IPS-NIHi7 (cell line): ENCODE data around the gene EXOC4.

Experiments
- DNase-seq: peaks from one replicate; pipeline ENCODE4 v3.0.0; 2012; ENCODE audit warnings: mixed read lengths; ENCODE audit errors: extremely low spot score

Gene EXOC4

GRCh38 chr7:133491201-133491691 lies 238.4 kb downstream of the EXOC4 start:
- no peak for DNase-seq

GRCh38 chr7:133491846-133492652 lies 239.2 kb downstream of the EXOC4 start:
- no peak for DNase-seq

- DNase-seq: no peak
These were observed 244.2 kb downstream of the EXOC4 start for GRCh38 chr7:133497061-133497460.

- DNase-seq: no peak
These were observed 248.9 kb downstream of the EXOC4 start for GRCh38 chr7:133501771-133502170.

GRCh38 chr7:133502498-133502897 lies 249.6 kb downstream of the EXOC4 start:
- DNase-seq: no peak

GRCh38 chr7:133502972-133503371 lies 250.1 kb downstream of the EXOC4 start:
- DNase-seq: no peak

- DNase-seq: no peak
These were observed 251.9 kb downstream of the EXOC4 start for GRCh38 chr7:133504825-133505224.

GRCh38 chr7:133509822-133510221 lies 256.9 kb downstream of the EXOC4 start:
- no peak for DNase-seq

- DNase-seq: no peak
These were observed 257.6 kb downstream of the EXOC4 start for GRCh38 chr7:133510326-133511055.

- no peak for DNase-seq
These were observed 258.4 kb downstream of the EXOC4 start for GRCh38 chr7:133511252-133511651.

GRCh38 chr7:133511708-133512107 lies 258.8 kb downstream of the EXOC4 start:
- no peak for DNase-seq

GRCh38 chr7:133512560-133512959 lies 259.7 kb downstream of the EXOC4 start:
- no peak for DNase-seq

- no peak for DNase-seq
These were observed 260.7 kb downstream of the EXOC4 start for GRCh38 chr7:133513608-133514007.

GRCh38 chr7:133514551-133514950 lies 261.7 kb downstream of the EXOC4 start:
- no peak for DNase-seq

- DNase-seq: no peak
These were observed 264.9 kb downstream of the EXOC4 start for GRCh38 chr7:133517766-133518165.

- DNase-seq: no peak
These were observed 265.8 kb downstream of the EXOC4 start for GRCh38 chr7:133518718-133519117.

- DNase-seq: no peak
These were observed 267.4 kb downstream of the EXOC4 start for GRCh38 chr7:133520248-133520647.

GRCh38 chr7:133522501-133522900 lies 269.6 kb downstream of the EXOC4 start:
- no peak for DNase-seq

- no peak for DNase-seq
These were observed 275.9 kb downstream of the EXOC4 start for GRCh38 chr7:133528796-133529195.

- no peak for DNase-seq
These were observed 277.0 kb downstream of the EXOC4 start for GRCh38 chr7:133529861-133530260.

GRCh38 chr7:133530682-133531081 lies 277.8 kb downstream of the EXOC4 start:
- DNase-seq: no peak

- DNase-seq: no peak
These were observed 281.9 kb downstream of the EXOC4 start for GRCh38 chr7:133534816-133535215.

GRCh38 chr7:133535308-133535707 lies 282.4 kb downstream of the EXOC4 start:
- no peak for DNase-seq
